Ascending aorta (tissue), 2 donors: Measurements from ENCODE around the gene DOCK3. TPM values are rescaled to one million over a fixed set of nuclear protein-coding genes. Genes with fewer than 3 reads are reported as not detected.
"Not testable (repeated sequence)": the region's sequence is repeated elsewhere in the genome, so short reads cannot be mapped to it uniquely, and the experiment has no call there.

Source experiments
- DNase-seq, 2 donors: peaks; one replicate each; pipeline ENCODE4 v3.0.0-alpha.2; 2019; ENCODE audit warnings: low spot score in 2 of 2
- H3K27ac ChIP-seq, 2 donors: fragments of 200-600 bp; sonication (generic); one replicate each; pipeline ENCODE4 v1.5.1; 2016 to 2017; ENCODE audit warnings: mild to moderate bottlenecking in 1 of 2
- H3K27me3 ChIP-seq: fragments of 200-600 bp; sonication (generic); one replicate; pipeline ENCODE4 v1.5.1; 2017
- H3K36me3 ChIP-seq, 2 donors: fragments of 200-600 bp; sonication (generic); one replicate each; pipeline ENCODE4 v1.5.1; 2016
- H3K4me1 ChIP-seq, 2 donors: fragments of 200-600 bp; sonication (generic); one replicate each; pipeline ENCODE4 v1.5.1; 2016 to 2017; ENCODE audit warnings: mild to moderate bottlenecking in 1 of 2
- H3K4me3 ChIP-seq, 2 donors: fragments of 200-600 bp; sonication (generic); one replicate each; pipeline ENCODE4 v1.5.1; 2016 to 2017; ENCODE audit warnings: mild to moderate bottlenecking in 1 of 2
- H3K9me3 ChIP-seq, 2 donors: fragments of 200-600 bp; sonication (generic); one replicate each; pipeline ENCODE4 v1.5.1; 2016
- intact Hi-C: fragments of 100-400 bp; cut with DNase I; formaldehyde crosslinking; loops from one replicate; pipeline ENCODE4 v1.15.1; 2023
- total RNA-seq: library from RNA; depleted of rRNA; stranded (reverse); fragments of >200 nt; gene quantifications from one replicate; pipeline ENCODE4 v1.1.0, GENCODE V29; 2016
- TF ChIP-seq, protein P1 (sequence below), 3 experiments: fragments of 200-600 bp in 2 of 3; fragments of 450-650 bp in 1 of 3; sonication (generic) in 2 of 3; IDR thresholded peaks; one replicate each; pipeline ENCODE4 v1.5.1; 2016 to 2019; ENCODE audit warnings: antibody characterized with exemption in 3 of 3, mild to moderate bottlenecking in 1 of 3, moderate library complexity in 1 of 3

The DOCK3 gene
- total RNA-seq, 1 donor from 2014 or later, result 3.9 TPM

DNA sequence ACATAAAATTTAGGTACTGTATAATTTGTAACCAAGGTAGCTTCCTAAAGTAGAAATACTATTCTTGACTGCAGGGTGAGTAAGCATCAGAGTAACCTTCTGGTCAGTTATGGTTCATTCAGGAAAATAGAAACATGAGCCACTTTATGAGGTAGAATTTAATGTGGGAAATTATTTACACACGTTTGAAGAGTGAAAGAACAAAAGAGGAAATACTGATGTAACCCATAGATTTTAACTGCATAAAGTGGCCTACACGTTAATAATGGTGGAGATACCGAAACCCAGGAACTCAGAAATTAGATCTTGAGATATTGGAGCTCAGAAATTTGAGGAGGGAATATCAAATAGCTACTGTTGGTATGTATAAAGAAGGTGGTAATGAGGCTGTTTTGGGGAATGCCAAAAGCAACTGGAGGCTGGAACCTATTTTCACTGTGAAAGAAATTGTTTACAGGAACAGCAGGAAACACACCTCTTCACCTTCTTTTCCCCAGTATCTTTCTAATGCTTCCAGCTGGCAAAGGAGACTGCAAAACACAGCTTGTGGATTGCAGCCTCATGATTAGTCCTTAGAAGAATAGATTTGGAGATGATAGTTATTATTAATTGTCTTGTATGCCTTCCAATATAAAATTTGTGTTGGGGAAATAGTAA is 216.1 kb downstream of the DOCK3 start:
- no peak overlapping the region for H3K4me3 ChIP-seq
- DNase-seq, result no peak
- TF ChIP-seq, protein P1, sequence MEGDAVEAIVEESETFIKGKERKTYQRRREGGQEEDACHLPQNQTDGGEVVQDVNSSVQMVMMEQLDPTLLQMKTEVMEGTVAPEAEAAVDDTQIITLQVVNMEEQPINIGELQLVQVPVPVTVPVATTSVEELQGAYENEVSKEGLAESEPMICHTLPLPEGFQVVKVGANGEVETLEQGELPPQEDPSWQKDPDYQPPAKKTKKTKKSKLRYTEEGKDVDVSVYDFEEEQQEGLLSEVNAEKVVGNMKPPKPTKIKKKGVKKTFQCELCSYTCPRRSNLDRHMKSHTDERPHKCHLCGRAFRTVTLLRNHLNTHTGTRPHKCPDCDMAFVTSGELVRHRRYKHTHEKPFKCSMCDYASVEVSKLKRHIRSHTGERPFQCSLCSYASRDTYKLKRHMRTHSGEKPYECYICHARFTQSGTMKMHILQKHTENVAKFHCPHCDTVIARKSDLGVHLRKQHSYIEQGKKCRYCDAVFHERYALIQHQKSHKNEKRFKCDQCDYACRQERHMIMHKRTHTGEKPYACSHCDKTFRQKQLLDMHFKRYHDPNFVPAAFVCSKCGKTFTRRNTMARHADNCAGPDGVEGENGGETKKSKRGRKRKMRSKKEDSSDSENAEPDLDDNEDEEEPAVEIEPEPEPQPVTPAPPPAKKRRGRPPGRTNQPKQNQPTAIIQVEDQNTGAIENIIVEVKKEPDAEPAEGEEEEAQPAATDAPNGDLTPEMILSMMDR (IDR thresholded peaks at IDR 0.05), result no peak
- no peaks in the 10 kb centered on the region for H3K4me1 ChIP-seq
- H3K27ac ChIP-seq, result no peak overlapping the region
- no peaks in the 10 kb centered on the region for H3K36me3 ChIP-seq
- intact Hi-C loops, result no loop called here
- H3K27me3 ChIP-seq, result no peaks in the 10 kb centered on the region
- H3K9me3 ChIP-seq, result peaks cover 0 to 3% of the 10 kb centered on the region in 2 donors

DNA sequence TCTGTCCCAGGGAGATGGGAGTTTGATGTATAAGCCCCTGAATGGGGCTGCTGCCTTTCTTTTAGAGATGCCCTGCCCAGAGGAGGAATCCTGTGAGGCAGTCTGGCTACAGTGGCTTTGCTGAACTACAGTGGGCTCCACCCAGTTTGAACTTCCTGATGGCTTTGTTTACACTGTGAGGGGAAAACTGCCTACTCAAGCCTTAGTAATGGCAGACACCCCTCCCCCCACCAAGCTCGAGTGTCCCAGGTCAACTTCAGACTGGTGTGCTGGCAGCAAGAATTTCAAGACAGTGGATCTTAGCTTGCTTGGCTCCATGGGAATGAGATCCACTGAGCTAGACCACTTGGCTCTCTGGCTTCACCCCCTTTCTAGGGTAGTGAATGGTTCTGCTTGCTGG is 226.4 kb downstream of the DOCK3 start:
- H3K27ac ChIP-seq, H3K36me3 ChIP-seq, H3K9me3 ChIP-seq, DNase-seq, H3K4me3 ChIP-seq, intact Hi-C loops, H3K4me1 ChIP-seq, H3K27me3 ChIP-seq: not testable (repeated sequence)

DNA sequence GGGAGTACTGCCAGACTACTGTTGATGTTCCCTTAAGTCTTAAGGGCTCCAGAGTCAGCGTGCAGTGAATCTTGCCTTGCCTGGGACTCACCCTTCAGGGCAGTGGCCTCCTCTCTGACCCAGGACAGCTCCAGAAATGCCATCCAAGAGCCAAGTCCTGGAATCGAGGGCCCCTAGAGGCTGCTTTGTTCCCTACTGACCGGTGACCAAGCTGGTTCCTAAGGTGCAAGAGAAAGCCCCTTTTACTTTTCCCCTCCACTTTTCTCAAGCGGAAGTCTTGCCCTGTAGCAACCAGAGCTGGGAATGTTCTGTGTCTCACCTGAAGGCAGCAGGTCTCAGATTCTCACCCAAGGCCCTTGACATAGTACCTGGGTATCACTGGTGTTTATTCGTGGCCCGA is 238.0 kb downstream of the DOCK3 start:
- Histone ChIP-seq H3K4me1 (no peaks in the 10 kb centered on the region), H3K27ac (no peak overlapping the region), H3K9me3 (peaks cover 0 to 3% of the 10 kb centered on the region in 2 donors), H3K4me3 (no peak overlapping the region), H3K36me3 (no peaks in the 10 kb centered on the region), H3K27me3 (no peaks in the 10 kb centered on the region)
- TF ChIP-seq, protein P1 (IDR thresholded peaks at IDR 0.05), result no peak
- intact Hi-C loops, result no loop called here
- DNase-seq, result no peak

DNA sequence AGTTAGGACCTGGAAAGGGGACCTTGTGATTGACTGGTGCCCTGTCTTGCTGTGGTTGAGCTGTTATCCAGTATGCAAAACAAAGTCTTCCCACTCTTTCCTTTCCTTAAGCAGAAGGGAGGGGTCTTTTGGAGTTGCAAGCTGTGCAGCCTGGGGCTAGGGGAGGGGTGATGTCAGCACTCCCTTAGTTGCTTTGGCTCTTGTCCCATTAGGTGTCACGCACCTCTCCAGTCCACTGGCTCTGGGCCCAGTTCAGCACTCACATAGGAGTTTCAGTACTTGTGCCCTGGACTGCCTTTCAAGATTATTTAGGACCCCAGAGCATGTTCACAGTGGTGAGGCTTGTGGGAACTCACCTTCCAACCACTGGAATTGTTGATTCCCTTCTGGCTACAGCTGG is 238.5 kb downstream of the DOCK3 start:
- no peaks in the 10 kb centered on the region for H3K27me3 ChIP-seq
- H3K4me1 ChIP-seq, result no peaks in the 10 kb centered on the region
- H3K4me3 ChIP-seq, result no peak overlapping the region
- intact Hi-C loops, result no loop called here
- H3K27ac ChIP-seq, result no peak overlapping the region
- TF ChIP-seq, protein P1 (IDR thresholded peaks at IDR 0.05), result no peak
- peaks cover 0 to 4% of the 10 kb centered on the region in 2 donors for H3K9me3 ChIP-seq
- H3K36me3 ChIP-seq, result no peaks in the 10 kb centered on the region
- DNase-seq, result no peak

DNA sequence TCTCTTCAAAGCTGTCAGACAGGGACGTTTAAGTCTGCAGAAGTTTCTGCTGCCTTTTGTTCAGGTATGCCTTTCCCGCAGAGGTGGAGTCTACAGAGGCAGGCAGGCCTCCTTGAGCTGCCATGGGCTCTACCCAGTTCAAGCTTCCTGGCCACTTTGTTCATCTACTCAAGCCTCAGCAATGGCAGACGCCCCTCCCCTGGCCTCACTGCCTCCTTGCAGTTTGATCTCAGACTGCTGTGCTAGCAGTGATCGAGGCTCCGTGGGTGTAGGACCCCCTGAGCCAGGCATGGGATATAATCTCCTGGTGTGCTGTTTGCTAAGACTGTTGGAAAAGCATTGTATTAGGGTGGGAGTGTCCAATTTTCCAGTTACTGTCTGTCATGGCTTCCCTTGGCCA is 247.3 kb downstream of the DOCK3 start:
- H3K9me3 ChIP-seq, result peaks cover 0 to 12% of the 10 kb centered on the region in 2 donors
- H3K27me3 ChIP-seq, H3K4me3 ChIP-seq, DNase-seq, H3K36me3 ChIP-seq, H3K4me1 ChIP-seq, intact Hi-C loops, H3K27ac ChIP-seq: not testable (repeated sequence)

DNA sequence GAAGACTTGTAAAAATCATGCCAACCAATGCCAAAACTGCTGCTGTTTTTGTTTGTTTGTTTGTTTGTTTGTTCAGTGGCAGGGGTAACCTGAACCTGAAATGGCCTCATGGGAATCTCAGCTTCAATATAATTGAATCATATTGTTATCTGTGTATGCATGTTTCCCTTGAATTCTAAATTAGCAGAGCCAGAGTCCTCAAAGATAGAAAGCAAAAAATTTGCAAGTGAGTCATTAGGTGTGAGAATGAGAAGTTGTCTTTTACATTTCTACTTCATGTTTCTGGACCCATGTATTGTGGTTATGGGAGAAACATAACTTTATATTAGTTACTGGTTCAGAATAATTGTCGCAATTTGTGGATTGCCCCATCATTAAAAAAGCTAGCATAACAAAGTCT is 249.2 kb downstream of the DOCK3 start:
- intact Hi-C loops, result no loop called here
- H3K27ac ChIP-seq, result no peak overlapping the region
- peaks cover 0 to 10% of the 10 kb centered on the region in 2 donors for H3K9me3 ChIP-seq
- no peaks in the 10 kb centered on the region for H3K27me3 ChIP-seq
- DNase-seq, result no peak
- no peaks in the 10 kb centered on the region for H3K4me1 ChIP-seq
- TF ChIP-seq, protein P1 (IDR thresholded peaks at IDR 0.05), result no peak
- H3K36me3 ChIP-seq, result no peaks in the 10 kb centered on the region
- no peak overlapping the region for H3K4me3 ChIP-seq

DNA sequence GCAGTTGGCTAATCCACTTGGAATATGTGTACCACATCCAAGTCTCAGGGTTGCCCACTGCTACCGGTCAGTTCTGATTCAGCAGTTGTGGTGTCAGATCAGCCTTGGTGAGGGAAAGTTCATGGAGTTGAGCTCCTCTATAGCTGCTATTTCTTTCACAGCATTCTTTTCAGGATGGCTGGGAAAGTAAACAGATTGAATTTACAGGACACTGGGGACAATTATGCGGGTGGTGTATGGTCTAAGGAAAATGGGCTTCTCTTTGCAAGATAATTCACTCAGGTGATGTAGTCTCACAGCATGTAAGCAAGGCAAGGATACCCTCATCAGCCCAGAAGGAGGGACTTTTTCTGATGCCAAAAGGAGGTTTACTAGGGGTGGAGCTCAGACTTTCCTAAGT is 249.9 kb downstream of the DOCK3 start:
- Histone ChIP-seq H3K27me3 (no peaks in the 10 kb centered on the region), H3K9me3 (peaks cover 0 to 7% of the 10 kb centered on the region in 2 donors), H3K27ac (no peak overlapping the region), H3K4me3 (no peak overlapping the region), H3K36me3 (no peaks in the 10 kb centered on the region), H3K4me1 (no peaks in the 10 kb centered on the region)
- DNase-seq, result no peak
- intact Hi-C loops, result no loop called here
- TF ChIP-seq, protein P1 (IDR thresholded peaks at IDR 0.05), result no peak
